ENCODE results near the gene ATF7IP2. TPM values are rescaled to one million over a fixed set of nuclear protein-coding genes. Genes with fewer than 3 reads are reported as not detected.
A peak's percentile ranks its signal among the peaks of the same experiment; 100 is the strongest.

The ATF7IP2 gene
- total and polyA plus RNA-seq, 2 of the 13 experiments (the other 11 are each of a cell fraction or from before 2014, with no cell fraction given), result 117 to 217 TPM

DNA sequence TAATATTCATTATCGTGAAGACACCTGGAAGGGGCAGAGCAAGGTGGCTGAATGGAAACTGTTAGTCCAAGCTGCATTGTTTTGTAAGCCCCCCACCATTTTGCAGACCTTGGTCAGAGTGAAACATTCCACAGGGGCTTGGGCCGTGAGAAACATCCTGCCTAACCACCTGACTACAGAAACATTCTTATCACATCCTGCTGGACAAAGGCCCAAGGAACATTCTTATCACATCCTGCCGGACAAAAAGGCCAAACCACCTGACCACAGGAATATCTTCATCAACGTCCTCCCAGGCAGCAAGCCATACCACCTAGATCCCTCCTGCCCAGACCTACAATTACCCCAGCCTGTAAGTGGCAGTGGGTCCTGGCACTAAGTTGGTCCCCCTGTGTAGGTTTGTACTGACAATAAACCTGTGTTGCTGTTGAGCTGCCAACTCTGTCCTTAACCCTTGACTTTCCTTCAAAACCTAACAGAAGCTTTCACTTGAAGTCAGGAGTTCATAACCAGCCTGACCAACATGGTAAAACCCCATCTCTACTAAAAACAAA lies 19.6 kb downstream of the ATF7IP2 start (continued):
- TF ChIP-seq SALL1 (CRISPR knock-in tag; IDR thresholded peaks at IDR 0.05), result peak; percentile 62; the same call in 1 of the 2 replicates
- TF ChIP-seq, protein P1, sequence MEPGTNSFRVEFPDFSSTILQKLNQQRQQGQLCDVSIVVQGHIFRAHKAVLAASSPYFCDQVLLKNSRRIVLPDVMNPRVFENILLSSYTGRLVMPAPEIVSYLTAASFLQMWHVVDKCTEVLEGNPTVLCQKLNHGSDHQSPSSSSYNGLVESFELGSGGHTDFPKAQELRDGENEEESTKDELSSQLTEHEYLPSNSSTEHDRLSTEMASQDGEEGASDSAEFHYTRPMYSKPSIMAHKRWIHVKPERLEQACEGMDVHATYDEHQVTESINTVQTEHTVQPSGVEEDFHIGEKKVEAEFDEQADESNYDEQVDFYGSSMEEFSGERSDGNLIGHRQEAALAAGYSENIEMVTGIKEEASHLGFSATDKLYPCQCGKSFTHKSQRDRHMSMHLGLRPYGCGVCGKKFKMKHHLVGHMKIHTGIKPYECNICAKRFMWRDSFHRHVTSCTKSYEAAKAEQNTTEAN (CRISPR knock-in tag; conservative IDR thresholded peaks at IDR 0.05), result peak; percentile 61; the same call in 1 of the 2 replicates
- TF ChIP-seq ZNF652 (CRISPR knock-in tag; IDR thresholded peaks at IDR 0.05; ENCODE audit: borderline replicate concordance, low read depth), result peak; percentile 76
- no peak for TF ChIP-seq CCAR2 (optimal IDR thresholded peaks at IDR 0.05; ENCODE audit: low read depth, low read length)
- TF ChIP-seq FOXA3 (CRISPR knock-in tag; IDR thresholded peaks at IDR 0.05), result peak; percentile 12; the same call in 1 of the 2 replicates
- TF ChIP-seq SNAPC2 (CRISPR knock-in tag; IDR thresholded peaks at IDR 0.05), result 0 out of 2 replicates have a peak, but pooled peaks have one; percentile 70
- TF ChIP-seq ZNF569 (CRISPR knock-in tag; IDR thresholded peaks at IDR 0.05; ENCODE audit: borderline replicate concordance), result no peak
- no peak for TF ChIP-seq ZNF24 (IDR thresholded peaks at IDR 0.05)
- TF ChIP-seq IKZF1 (IDR thresholded peaks at IDR 0.05), result no peak
- TF ChIP-seq TRIM24 (CRISPR knock-in tag; IDR thresholded peaks at IDR 0.05), result peak; percentile 32; the same call in 1 of the 2 replicates
- TF ChIP-seq, protein P2, sequence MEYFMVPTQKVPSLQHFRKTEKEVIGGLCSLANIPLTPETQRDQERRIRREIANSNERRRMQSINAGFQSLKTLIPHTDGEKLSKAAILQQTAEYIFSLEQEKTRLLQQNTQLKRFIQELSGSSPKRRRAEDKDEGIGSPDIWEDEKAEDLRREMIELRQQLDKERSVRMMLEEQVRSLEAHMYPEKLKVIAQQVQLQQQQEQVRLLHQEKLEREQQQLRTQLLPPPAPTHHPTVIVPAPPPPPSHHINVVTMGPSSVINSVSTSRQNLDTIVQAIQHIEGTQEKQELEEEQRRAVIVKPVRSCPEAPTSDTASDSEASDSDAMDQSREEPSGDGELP (IDR thresholded peaks at IDR 0.05; ENCODE audit: borderline replicate concordance, low read depth), result peak; percentile 49; the same call in 1 of the 2 replicates
- TF ChIP-seq ZFX (CRISPR knock-in tag; IDR thresholded peaks at IDR 0.05; ENCODE audit: low read depth), result peak; percentile 46
- TF ChIP-seq, protein P3, sequence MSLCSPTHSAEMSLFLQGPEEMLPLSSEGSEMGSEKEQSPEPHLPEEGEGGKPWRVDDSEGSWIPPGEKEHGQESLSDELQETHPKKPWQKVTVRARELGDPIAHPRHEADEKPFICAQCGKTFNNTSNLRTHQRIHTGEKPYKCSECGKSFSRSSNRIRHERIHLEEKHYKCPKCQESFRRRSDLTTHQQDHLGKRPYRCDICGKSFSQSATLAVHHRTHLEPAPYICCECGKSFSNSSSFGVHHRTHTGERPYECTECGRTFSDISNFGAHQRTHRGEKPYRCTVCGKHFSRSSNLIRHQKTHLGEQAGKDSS (CRISPR knock-in tag; IDR thresholded peaks at IDR 0.05; ENCODE audit: borderline replicate concordance, low read depth), result 0 out of 2 replicates have a peak, but pooled peaks have one; percentile 24
- no peak for TF ChIP-seq ZNF75D (CRISPR knock-in tag; IDR thresholded peaks at IDR 0.05; ENCODE audit: borderline replicate concordance)
- no peak for TF ChIP-seq ZNF550 (CRISPR knock-in tag; IDR thresholded peaks at IDR 0.05; ENCODE audit: borderline replicate concordance)
- no peak for TF ChIP-seq SOX13 (IDR thresholded peaks at IDR 0.05)
- peak in 1 of 2 experiments; percentile 86; a peak in 2 of 4 replicates for TF ChIP-seq SOX13 (CRISPR knock-in tag; conservative IDR thresholded peaks at IDR 0.05 in 1 of 2, IDR thresholded peaks at IDR 0.05 in 1 of 2)
- no peak for TF ChIP-seq ZSCAN21 (CRISPR knock-in tag; IDR thresholded peaks at IDR 0.05; ENCODE audit: borderline replicate concordance)
- no peak for TF ChIP-seq ZIK1 (CRISPR knock-in tag; IDR thresholded peaks at IDR 0.05; ENCODE audit: borderline replicate concordance, low read depth)
- TF ChIP-seq, protein P4, sequence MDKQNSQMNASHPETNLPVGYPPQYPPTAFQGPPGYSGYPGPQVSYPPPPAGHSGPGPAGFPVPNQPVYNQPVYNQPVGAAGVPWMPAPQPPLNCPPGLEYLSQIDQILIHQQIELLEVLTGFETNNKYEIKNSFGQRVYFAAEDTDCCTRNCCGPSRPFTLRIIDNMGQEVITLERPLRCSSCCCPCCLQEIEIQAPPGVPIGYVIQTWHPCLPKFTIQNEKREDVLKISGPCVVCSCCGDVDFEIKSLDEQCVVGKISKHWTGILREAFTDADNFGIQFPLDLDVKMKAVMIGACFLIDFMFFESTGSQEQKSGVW (CRISPR knock-in tag; IDR thresholded peaks at IDR 0.05; ENCODE audit: borderline replicate concordance), result no peak
- TF ChIP-seq, protein P5, sequence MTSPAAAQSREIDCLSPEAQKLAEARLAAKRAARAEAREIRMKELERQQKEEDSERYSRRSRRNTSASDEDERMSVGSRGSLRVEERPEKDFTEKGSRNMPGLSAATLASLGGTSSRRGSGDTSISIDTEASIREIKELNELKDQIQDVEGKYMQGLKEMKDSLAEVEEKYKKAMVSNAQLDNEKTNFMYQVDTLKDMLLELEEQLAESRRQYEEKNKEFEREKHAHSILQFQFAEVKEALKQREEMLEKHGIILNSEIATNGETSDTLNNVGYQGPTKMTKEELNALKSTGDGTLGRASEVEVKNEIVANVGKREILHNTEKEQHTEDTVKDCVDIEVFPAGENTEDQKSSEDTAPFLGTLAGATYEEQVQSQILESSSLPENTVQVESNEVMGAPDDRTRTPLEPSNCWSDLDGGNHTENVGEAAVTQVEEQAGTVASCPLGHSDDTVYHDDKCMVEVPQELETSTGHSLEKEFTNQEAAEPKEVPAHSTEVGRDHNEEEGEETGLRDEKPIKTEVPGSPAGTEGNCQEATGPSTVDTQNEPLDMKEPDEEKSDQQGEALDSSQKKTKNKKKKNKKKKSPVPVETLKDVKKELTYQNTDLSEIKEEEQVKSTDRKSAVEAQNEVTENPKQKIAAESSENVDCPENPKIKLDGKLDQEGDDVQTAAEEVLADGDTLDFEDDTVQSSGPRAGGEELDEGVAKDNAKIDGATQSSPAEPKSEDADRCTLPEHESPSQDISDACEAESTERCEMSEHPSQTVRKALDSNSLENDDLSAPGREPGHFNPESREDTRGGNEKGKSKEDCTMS (CRISPR knock-in tag; conservative IDR thresholded peaks at IDR 0.05), result no peak
- TF ChIP-seq, protein P6, sequence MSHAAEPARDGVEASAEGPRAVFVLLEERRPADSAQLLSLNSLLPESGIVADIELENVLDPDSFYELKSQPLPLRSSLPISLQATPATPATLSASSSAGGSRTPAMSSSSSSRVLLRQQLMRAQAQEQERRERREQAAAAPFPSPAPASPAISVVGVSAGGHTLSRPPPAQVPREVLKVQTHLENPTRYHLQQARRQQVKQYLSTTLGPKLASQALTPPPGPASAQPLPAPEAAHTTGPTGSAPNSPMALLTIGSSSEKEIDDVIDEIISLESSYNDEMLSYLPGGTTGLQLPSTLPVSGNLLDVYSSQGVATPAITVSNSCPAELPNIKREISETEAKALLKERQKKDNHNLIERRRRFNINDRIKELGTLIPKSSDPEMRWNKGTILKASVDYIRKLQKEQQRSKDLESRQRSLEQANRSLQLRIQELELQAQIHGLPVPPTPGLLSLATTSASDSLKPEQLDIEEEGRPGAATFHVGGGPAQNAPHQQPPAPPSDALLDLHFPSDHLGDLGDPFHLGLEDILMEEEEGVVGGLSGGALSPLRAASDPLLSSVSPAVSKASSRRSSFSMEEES (CRISPR knock-in tag; IDR thresholded peaks at IDR 0.05), result peak; percentile 97
